DMS114 treated with DMSO at 0.1 percent for 48 hours (cell line): ENCODE measurements around the gene MR1.

ENCODE experiments used
- DNase-seq: peaks from one replicate; lab custom pipeline; 2025; ENCODE audit not compliant: unreplicated experiment; lab: John Stamatoyannopoulos, UW

The MR1 gene

GRCh38 chr1:181090641-181091126, 56.9 kb downstream of the MR1 start:
- no peak for DNase-seq

DNA sequence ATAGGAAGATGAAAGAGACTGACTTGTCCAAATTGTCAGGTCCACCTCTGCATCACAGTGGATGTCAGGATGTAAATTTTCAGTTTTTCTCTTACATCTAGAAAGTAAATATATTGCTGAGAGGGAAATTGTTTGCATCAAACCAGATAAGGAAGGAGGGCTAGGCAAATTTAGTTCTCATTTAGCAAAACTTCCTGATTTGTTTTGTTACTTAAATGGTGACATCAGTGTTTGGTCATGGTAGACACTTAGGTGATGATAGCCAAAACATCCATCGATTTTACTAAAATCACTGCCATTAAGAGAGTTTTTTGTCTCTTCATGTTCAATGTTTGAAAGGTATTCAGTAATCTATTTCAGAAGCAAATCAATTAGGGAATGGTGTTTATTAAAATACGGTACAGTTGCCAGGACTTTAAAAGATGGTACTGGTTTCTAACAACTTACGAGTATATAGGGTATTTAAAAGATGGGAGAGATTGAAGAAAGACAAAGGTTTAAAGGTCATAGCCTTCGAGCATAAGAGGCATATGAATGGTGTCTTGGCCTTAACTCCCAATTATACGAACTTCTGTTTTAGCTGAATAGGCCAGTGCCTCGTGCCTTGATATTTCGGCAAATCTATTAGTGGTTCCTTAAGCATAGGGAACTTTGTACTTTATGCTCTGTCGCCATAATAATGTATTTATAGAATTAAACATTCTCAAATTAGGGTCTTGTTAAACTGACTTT, 57.7 kb downstream of the MR1 start:
- no peak for DNase-seq

DNA sequence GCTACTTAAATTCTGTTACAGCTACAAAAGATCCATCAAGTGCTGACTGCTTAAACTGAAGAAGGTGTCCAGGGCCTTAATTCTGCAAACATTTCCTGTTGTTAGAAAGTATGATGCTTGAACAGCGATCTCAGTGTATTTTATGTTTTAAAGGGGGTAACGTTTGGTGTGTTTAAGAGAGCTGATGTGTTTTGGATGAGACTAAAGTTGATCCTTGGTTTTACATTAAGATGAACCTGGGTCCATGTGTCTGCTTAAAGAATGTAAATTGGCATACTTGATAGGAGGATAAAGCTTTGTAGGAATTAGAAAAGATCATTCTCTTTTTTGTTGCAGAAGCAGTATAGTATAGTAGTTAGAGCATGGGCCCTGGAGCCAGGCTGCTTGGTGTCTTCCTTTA, 58.3 kb downstream of the MR1 start:
- no peak for DNase-seq

- DNase-seq = no peak
These were observed 59.2 kb downstream of the MR1 start for GRCh38 chr1:181092883-181093458.

- DNase-seq = no peak
These were observed 60.8 kb downstream of the MR1 start for GRCh38 chr1:181094416-181095212.

- no peak for DNase-seq
These were observed 61.5 kb downstream of the MR1 start for GRCh38 chr1:181095260-181095659.

DNA sequence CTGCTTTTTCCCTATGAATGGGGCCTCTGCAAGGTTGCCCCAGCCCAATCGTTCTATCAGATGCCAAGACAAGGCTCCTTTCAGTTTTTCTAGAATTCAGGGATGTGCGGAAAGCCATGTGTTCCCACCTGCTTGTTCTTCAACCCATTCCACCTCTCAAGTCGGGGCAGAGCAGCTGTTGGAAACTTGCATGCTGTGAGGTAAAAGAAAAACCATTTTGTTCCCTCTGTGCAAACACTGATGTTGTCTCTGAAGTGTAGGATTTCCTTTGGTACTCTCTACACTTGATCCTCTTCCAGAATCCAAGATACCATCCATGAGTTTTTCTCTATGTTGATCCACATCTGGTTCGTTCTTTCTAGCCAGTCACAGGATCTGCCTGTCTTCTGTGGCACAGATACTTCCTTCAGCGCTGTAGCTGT, 62.0 kb downstream of the MR1 start:
- DNase-seq = no peak

- no peak for DNase-seq
These were observed 63.5 kb downstream of the MR1 start for GRCh38 chr1:181097242-181097641.

DNA sequence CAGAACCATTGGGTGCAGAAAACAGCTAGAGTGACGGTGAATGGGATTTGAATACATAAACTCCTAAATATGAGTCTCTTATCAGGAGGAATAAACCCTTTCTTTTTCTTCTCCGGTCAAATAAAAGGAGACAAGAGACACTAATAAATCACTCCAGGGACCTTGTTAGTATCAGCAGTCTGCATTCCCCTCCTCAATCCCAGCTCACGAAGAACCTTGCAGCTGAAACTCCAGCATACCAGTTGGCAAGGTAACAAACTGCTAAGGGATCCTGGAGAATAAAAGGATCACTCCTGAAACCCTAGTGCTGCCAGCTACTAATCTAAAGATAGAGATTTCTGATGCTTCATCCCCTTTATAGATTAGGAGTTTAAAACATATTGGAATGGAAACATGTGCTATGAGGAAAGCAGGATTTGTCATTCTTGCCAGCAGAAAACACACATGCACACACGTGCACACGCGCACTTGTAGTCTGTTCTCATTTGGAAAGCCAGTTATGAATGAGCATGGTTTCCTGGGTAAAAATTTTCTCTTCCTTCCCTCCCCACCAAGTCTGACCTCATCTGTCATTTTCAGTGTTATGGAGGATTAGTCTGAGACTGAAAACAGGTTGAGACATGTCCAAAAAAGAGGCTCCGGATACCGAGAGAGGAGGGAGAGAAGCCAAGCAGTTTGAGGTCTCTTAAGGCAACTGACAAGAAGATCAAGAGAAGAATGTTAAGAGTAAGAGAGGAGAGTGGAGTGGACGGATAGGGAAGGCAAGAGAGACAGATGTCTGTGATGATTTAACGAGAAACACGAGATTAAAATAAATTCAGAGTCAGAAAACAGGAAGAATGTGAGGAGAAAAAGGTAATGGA, 65.6 kb downstream of the MR1 start:
- DNase-seq = no peak

GRCh38 chr1:181100015-181100905, 66.5 kb downstream of the MR1 start:
- no peak for DNase-seq

DNA sequence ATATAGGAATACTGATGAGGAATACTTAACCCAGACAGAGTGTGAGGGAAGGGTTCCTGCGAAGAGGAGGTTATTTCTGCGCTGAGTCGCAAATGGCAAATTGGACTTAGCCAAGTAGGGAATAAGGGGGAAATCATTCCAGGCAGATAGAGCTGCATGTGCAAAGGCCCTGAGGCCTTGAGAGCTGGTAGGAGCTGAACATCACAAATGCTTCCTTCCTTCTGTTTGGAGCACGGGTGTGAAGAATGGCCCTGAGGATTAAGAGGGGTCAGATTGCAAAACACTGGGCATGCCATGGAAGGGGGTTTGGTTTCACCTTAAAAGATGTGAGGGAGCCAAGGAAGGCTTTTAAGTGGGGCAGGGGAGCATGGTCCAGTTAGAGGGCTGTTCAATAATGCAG, 67.2 kb downstream of the MR1 start:
- no peak for DNase-seq

DNA sequence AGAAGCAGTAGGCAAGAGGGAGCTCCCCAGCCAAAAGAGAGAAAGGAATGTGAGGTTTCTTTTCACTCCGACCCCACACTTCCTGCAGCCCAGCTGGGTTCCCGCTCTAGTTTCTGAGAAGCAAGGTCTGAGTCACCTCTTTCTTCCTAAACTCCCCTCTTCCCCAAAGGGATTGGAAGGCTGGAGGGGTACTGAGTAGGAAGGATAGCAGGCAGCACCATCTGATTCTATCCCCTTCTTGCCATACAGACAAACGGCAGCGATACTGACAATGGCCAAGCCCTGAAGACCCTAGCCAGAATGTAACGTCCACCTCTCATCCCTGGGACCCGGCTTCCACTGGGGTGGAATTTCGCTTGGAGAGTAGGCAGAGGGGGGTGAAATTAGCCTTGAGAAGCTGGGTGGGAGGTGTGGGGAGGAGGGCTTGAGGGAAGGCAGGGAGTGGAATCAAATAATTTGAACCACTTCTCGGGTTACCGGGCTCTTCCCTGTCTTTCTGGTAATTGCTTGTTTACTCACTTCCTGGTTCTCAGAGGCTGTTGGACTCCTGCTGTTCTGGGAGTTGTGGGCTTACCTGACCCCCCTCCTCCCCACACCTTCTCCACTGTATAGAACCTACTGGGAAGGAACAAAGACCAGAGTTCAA, 67.9 kb downstream of the MR1 start:
- DNase-seq = no peak

DNA sequence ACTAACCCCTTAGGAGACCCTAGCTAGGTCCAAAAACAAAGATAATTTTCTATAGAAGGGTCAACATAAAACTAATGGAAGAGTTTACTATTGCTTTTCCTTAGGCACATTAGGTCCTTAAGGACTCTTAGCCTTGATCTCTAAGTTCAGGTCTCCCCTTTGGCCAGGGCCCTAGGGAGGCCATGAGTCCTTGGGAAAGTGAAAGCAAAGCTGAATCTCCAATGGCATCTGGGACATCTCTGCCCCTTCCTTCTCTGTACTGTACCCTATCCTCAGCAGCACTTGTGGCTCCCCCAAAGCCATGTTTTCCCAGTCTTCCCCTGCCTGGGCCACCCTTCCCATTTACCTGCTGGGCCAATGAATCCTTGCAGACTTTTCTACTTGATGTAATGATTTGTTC, 69.1 kb downstream of the MR1 start:
- DNase-seq = no peak

- DNase-seq = no peak
These were observed 69.6 kb downstream of the MR1 start for GRCh38 chr1:181103399-181103798.

DNA sequence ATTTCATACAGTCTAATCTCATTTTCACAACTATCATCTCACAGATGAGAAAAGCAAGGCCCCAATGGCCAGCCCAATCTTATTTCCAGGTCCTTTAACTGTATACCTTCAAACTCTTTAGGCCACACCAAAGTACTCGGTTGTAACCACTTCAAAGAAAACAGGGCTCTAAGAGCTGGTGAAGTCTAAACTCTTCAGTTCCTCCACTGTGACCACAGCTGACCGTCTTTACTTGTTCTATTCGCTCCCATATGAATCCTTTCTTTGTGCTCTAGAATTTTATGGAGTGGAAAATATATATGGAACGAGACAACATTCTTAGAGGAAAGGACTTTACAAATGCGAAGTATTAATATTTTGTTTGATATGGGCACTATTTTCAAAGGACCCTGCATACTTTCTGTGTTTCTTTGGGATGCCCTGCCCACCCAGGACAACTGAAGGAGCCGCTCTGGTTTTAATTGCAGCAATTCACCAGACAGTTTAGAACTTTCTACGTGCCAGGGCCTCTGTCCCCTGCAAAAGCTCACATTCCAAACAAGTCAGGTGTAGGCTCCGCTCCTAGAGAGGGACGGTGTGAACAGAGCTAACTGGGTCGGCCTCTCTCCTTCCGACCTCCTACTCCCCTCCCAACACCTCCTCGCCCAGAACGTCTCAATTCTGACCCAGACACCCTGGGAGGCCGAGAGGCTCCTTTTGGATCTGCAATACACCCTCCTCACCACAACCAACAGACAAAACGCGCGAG, 70.4 kb downstream of the MR1 start:
- DNase-seq = no peak

GRCh38 chr1:181104790-181105133, 71.0 kb downstream of the MR1 start:
- peak; percentile 29 for DNase-seq

- DNase-seq = peak; percentile 65
These were observed 71.6 kb downstream of the MR1 start for GRCh38 chr1:181105134-181106021.

- DNase-seq = no peak
These were observed 72.2 kb downstream of the MR1 start for GRCh38 chr1:181106022-181106312.
